H1 (cell line): ENCODE measurements around the gene ILDR2. TPM values are rescaled to one million over a fixed set of nuclear protein-coding genes. Genes with fewer than 3 reads are reported as not detected.

Source experiments
- CTCF ChIA-PET: fragments of 300-600 bp; sonication (Branson Sonifier 250); formaldehyde crosslinking; loops from one replicate; lab custom pipeline; 2021; ENCODE audit not compliant: partially characterized antibody; lab: Charles Lee
- POLR2A ChIA-PET: fragments of 300-600 bp; sonication (Branson Sonifier 250); formaldehyde crosslinking; loops from one replicate; lab custom pipeline; 2021; ENCODE audit warnings: inconsistent platforms; ENCODE audit not compliant: partially characterized antibody; lab: Charles Lee
- DNase-seq, 2 experiments: peaks; one replicate each; pipeline versions ENCODE4 v3.0.0 to v3.0.0-alpha.2; 2010 to 2022; ENCODE audit warnings: low spot score in 2 of 2, low read depth in 1 of 2, mixed read lengths in 1 of 2
- FAIRE-seq: peaks from 2 replicates; lab custom pipeline; 2011; peaks lifted over from hg19 to GRCh38; lab: Jason Lieb, UNC
- H2AFZ ChIP-seq: 2 replicates; pipeline ENCODE4 v1.8.1; 2012; ENCODE audit warnings: low read length, inconsistent platforms
- H2AK5ac ChIP-seq: 2 replicates; pipeline ENCODE4 v1.6.1; 2013; ENCODE audit warnings: low read depth, low read length
- H2BK120ac ChIP-seq: replicated peaks from 2 replicates; pipeline ENCODE3; 2013; ENCODE audit warnings: low read depth, low read length, inconsistent platforms
- H2BK12ac ChIP-seq: 2 replicates; pipeline ENCODE4 v1.6.1; 2013; ENCODE audit warnings: low read depth, low read length
- H2BK15ac ChIP-seq: 2 replicates; pipeline ENCODE4 v1.6.1; 2013; ENCODE audit warnings: low read length
- H2BK20ac ChIP-seq: 2 replicates; pipeline ENCODE4 v1.6.1; 2013; ENCODE audit warnings: low read length
- H2BK5ac ChIP-seq: 2 replicates; pipeline ENCODE4 v1.6.1; 2013; ENCODE audit warnings: low read depth, low read length
- H3K14ac ChIP-seq: 2 replicates; pipeline ENCODE4 v1.6.1; 2013; ENCODE audit warnings: inconsistent platforms; ENCODE audit not compliant: insufficient read length
- H3K18ac ChIP-seq: 2 replicates; pipeline ENCODE4 v1.6.1; 2013; ENCODE audit warnings: low read length; ENCODE audit errors: extremely low read depth
- H3K23ac ChIP-seq: 2 replicates; pipeline ENCODE4 v1.6.1; 2013; ENCODE audit warnings: inconsistent platforms; ENCODE audit not compliant: insufficient read length
- H3K23me2 ChIP-seq: 2 replicates; pipeline ENCODE4 v1.6.1; 2013; ENCODE audit warnings: low read depth, low read length
- H3K27ac ChIP-seq: 2 replicates; pipeline ENCODE4 v1.6.1; 2011; ENCODE audit warnings: low read depth, low read length, inconsistent platforms
- H3K27me3 ChIP-seq, 4 experiments: replicated peaks in 1 of 4; 1 replicate in 1 of 4; 2 replicates in 3 of 4; pipeline versions ENCODE4 v1.6.1 to v1.8.1; 2011 to 2013; ENCODE audit warnings: low read length in 3 of 4, mild to moderate bottlenecking in 3 of 4, inconsistent platforms in 2 of 4, mixed read lengths in 2 of 4, moderate library complexity in 1 of 4; ENCODE audit not compliant: control insufficient read depth in 3 of 4, insufficient read depth in 3 of 4; ENCODE audit errors: extremely low read depth in 1 of 4
- H3K36me3 ChIP-seq, 4 experiments: 2 replicates each; pipeline versions ENCODE4 v1.6.1 to v1.8.1; 2011 to 2013; ENCODE audit warnings: mild to moderate bottlenecking in 4 of 4, low read length in 3 of 4, moderate library complexity in 2 of 4, control low read depth in 1 of 4, inconsistent platforms in 1 of 4; ENCODE audit not compliant: insufficient read depth in 4 of 4, control insufficient read depth in 2 of 4
- H3K4ac ChIP-seq: replicated peaks from 2 replicates; pipeline ENCODE3; 2013; ENCODE audit warnings: low read length, low read depth, mixed read lengths, inconsistent platforms; ENCODE audit not compliant: insufficient read length
- H3K4me1 ChIP-seq, 4 experiments: replicated peaks in 1 of 4; 1 replicate in 1 of 4; 2 replicates in 3 of 4; pipeline versions ENCODE4 v1.6.1 to v1.8.1; 2011 to 2013; ENCODE audit warnings: low read length in 3 of 4, inconsistent platforms in 2 of 4, mixed read lengths in 1 of 4; ENCODE audit not compliant: insufficient read depth in 4 of 4, control insufficient read depth in 3 of 4
- H3K4me2 ChIP-seq, 2 experiments: 2 replicates each; pipeline versions ENCODE4 v1.6.1 to v1.8.1; 2011 to 2013; ENCODE audit warnings: low read depth in 2 of 2, low read length in 2 of 2, control low read depth in 1 of 2, inconsistent platforms in 1 of 2, mild to moderate bottlenecking in 1 of 2; ENCODE audit not compliant: insufficient read depth in 1 of 2
- H3K4me3 ChIP-seq, 4 experiments: fragments of 200-600, 300-600 bp in 1 of 4; sonication (generic), shearing (Covaris generic), sonication (Bioruptor Twin) in 1 of 4; 2 replicates each; pipeline versions ENCODE4 v1.5.1 to v1.8.1; 2011 to 2016; ENCODE audit warnings: low read length in 4 of 4, low read depth in 3 of 4, control low read depth in 2 of 4, inconsistent platforms in 2 of 4, mild to moderate bottlenecking in 2 of 4, mixed read lengths in 1 of 4, moderate library complexity in 1 of 4; ENCODE audit not compliant: insufficient read depth in 2 of 4; ENCODE audit errors: extremely low read depth in 1 of 4
- H3K56ac ChIP-seq: replicated peaks from 2 replicates; pipeline ENCODE3; 2013; ENCODE audit warnings: low read depth, mild to moderate bottlenecking, mixed read lengths, low read length, inconsistent platforms; ENCODE audit not compliant: insufficient read length
- H3K79me1 ChIP-seq: 2 replicates; pipeline ENCODE4 v1.6.1; 2013; ENCODE audit warnings: low read depth, low read length, control low read depth
- H3K79me2 ChIP-seq, 2 experiments: 2 replicates each; pipeline versions ENCODE4 v1.6.1 to v1.8.1; 2012 to 2013; ENCODE audit warnings: low read length in 2 of 2, mild to moderate bottlenecking in 2 of 2, inconsistent platforms in 1 of 2; ENCODE audit not compliant: insufficient read depth in 2 of 2, control insufficient read depth in 1 of 2
- H3K9ac ChIP-seq, 4 experiments: replicated peaks in 1 of 4; 1 replicate in 1 of 4; 2 replicates in 3 of 4; pipeline versions ENCODE4 v1.6.1 to v1.8.1; 2011 to 2013; ENCODE audit warnings: low read depth in 3 of 4, low read length in 3 of 4, control low read depth in 2 of 4, mild to moderate bottlenecking in 2 of 4, moderate library complexity in 2 of 4, inconsistent platforms in 1 of 4; ENCODE audit errors: extremely low read depth in 1 of 4
- H3K9me3 ChIP-seq, 2 experiments: 2 replicates each; pipeline versions ENCODE4 v1.6.1 to v1.8.1; 2012 to 2013; ENCODE audit warnings: mild to moderate bottlenecking in 2 of 2, moderate library complexity in 2 of 2, control low read depth in 1 of 2, inconsistent platforms in 1 of 2, low read depth in 1 of 2, low read length in 1 of 2, mixed read lengths in 1 of 2; ENCODE audit not compliant: insufficient read depth in 2 of 2
- H4K20me1 ChIP-seq, 2 experiments: replicated peaks in 1 of 2; 2 replicates each; pipeline versions ENCODE3 to v1.8.1; 2011 to 2013; ENCODE audit warnings: inconsistent platforms in 2 of 2, low read length in 2 of 2, mild to moderate bottlenecking in 1 of 2; ENCODE audit not compliant: insufficient read depth in 2 of 2, control insufficient read depth in 1 of 2
- H4K5ac ChIP-seq: 2 replicates; pipeline ENCODE4 v1.6.1; 2013; ENCODE audit warnings: low read length, low read depth, mixed read lengths, inconsistent platforms; ENCODE audit not compliant: insufficient read length
- H4K8ac ChIP-seq: 2 replicates; pipeline ENCODE4 v1.8.0; 2013; ENCODE audit warnings: mild to moderate bottlenecking, moderate library complexity, low read length, inconsistent platforms; ENCODE audit not compliant: insufficient read depth; ENCODE audit errors: extremely low read depth
- H4K91ac ChIP-seq: replicated peaks from 2 replicates; pipeline ENCODE3; 2013; ENCODE audit warnings: low read length, mixed read lengths, inconsistent platforms; ENCODE audit not compliant: insufficient read length
- ATF2 ChIP-seq: IDR thresholded peaks from 2 replicates; pipeline ENCODE4 v1.6.1; 2012; ENCODE audit warnings: low read length, inconsistent platforms
- CBX5 ChIP-seq: fragments of 300-800, 300-1000 bp; sonication (generic); IDR thresholded peaks from 2 replicates; pipeline ENCODE4 v1.7.1; 2016; ENCODE audit warnings: antibody characterized with exemption, low read length, low read depth
- WGBS, 2 experiments: shearing (Covaris generic) in 1 of 2; methylation state at CpG; one replicate each; pipeline versions ENCODE4 v1.1.6 to v1.1.7; 2013 to 2015; ENCODE audit warnings: low lambda C conversion rate in 2 of 2, mixed read lengths in 2 of 2, inconsistent platforms in 1 of 2, low coverage in 1 of 2, missing lambda C conversion rate in 1 of 2; ENCODE audit not compliant: insufficient replicate concordance in 2 of 2, insufficient coverage in 1 of 2, insufficient read length in 1 of 2; ENCODE audit errors: extremely low coverage in 1 of 2, missing lambda C conversion rate in 1 of 2; 5-methylcytosine and 5-hydroxymethylcytosine counted together
- polyA plus RNA-seq, 7 experiments: library from polyadenylated mRNA; depleted of rRNA in 3 of 7; stranded (reverse) in 5 of 7; unstranded in 2 of 7; fragments of >200 nt in 5 of 7; fragments of 200-250 nt in 2 of 7; gene quantifications; 1 replicate in 5 of 7; 2 replicates in 1 of 7; 4 replicates in 1 of 7; pipeline versions ENCODE4 v1.2.1 to v1.2.3, GENCODE V29; 2011 to 2013; ENCODE audit warnings: missing spikeins in 2 of 7, mixed read lengths in 2 of 7
- total RNA-seq: library from RNA; stranded (reverse); fragmentation: NEBNext Ultra II Directional; extraction: Animal tissue kit (Norgen Biotek cat#: 25700); gene quantifications from 2 replicates; pipeline ENCODE4 v1.2.1, GENCODE V29; 2021

Gene ILDR2
- total and polyA plus RNA-seq, 2 of the 8 experiments (the other 6 are each of a cell fraction or from before 2014, with no cell fraction given), result 0.85 to 0.86 TPM

- Histone ChIP-seq H3K4me3 (no peak overlapping the region), H3K18ac (no peak overlapping the region), H2BK5ac (no peak overlapping the region), H3K23me2 (no peaks in the 10 kb centered on the region; the same call in 1 of the 2 replicates), H2BK20ac (no peak overlapping the region), H4K8ac (no peak overlapping the region), H2BK12ac (no peak overlapping the region), H3K27me3 (no peaks in the 10 kb centered on the region), H3K4ac (no peak overlapping the region), H2AK5ac (no peak overlapping the region), H3K56ac (no peak overlapping the region), H3K4me1 (no peaks in the 10 kb centered on the region), H3K27ac (no peak overlapping the region), H3K79me2 (no peaks in the 10 kb centered on the region), H3K36me3 (no peaks in the 10 kb centered on the region), H3K4me2 (no peak overlapping the region), H4K5ac (no peak overlapping the region), H3K14ac (no peak overlapping the region), H2AFZ (peak overlapping the region; percentile 2; the same call in 1 of the 2 replicates), H2BK120ac (no peak overlapping the region), H3K9me3 (no peaks in the 10 kb centered on the region), H2BK15ac (no peak overlapping the region), H4K91ac (no peak overlapping the region), H3K79me1 (no peaks in the 10 kb centered on the region), H4K20me1 (no peaks in the 10 kb centered on the region), H3K9ac (no peak overlapping the region), H3K23ac (no peak overlapping the region)
- POLR2A ChIA-PET, result no interaction called here
- CTCF ChIA-PET, result interaction anchor here (3.2 kb wide), 1 partner anchor 39 kb away, joined by 12 read pairs; no protein-coding TSS in a partner anchor
- FAIRE-seq, result no peak
- DNase-seq, result no peak
- WGBS, 2 experiments, result 86% methylated on average over 8 of the region's 8 CpGs; no CpG with 5 or more reads in 1 of the 2 experiments
- TF ChIP-seq CBX5 (no peak), ATF2 (no peak)
These were observed 38.0 kb upstream of the ILDR2 start for GRCh38 chr1:167013108-167013929.
